HG02885 (cell line): ENCODE results near the gene SLC35G2.
"Not testable (repeated sequence)": the region's sequence is repeated elsewhere in the genome, so short reads cannot be mapped to it uniquely, and the experiment has no call there.

Experiments
- ATAC-seq: cut with Tn5 transposase; IDR thresholded peaks from one replicate; pipeline ENCODE4 v1.9.1; 2021; ENCODE audit warnings: mild to moderate bottlenecking; ENCODE audit not compliant: unreplicated experiment, poor library complexity

The SLC35G2 gene

DNA sequence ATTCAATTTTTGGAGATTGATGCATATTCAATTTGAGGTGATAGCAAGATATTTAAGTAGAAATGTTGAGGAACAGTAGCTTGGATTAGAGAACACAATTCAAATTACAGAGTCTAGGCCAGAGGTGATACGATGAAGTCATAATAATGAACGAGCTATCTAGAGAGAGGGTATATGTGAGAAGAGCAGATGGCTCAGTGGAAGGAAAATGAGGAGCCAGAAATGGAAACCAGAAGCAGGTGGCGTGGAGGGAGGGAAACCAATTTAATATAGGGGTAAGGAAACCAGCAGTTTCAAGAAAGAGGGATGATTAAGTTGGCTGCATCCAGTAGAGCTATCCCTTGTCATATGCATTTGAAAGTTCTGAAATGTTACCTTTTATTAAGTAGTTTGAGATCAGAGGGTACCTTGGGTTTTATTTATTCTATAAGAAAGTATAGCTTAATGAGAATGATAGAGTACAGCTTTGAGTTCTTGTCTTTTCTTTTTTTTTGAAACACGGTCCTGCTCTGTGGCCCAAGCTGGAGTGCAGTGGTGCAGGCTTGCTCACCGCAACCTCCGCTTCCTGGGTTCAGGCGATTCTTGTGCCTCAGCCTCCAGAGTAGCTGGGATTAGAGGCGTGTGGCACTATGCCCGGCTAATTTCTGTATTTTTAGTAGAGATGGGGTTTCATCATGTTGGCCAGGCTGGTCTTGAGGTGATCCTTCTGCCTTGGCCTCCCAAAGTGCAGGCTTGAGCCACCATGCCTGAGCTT, 65.2 kb downstream of the SLC35G2 start:
- no peak for ATAC-seq

DNA sequence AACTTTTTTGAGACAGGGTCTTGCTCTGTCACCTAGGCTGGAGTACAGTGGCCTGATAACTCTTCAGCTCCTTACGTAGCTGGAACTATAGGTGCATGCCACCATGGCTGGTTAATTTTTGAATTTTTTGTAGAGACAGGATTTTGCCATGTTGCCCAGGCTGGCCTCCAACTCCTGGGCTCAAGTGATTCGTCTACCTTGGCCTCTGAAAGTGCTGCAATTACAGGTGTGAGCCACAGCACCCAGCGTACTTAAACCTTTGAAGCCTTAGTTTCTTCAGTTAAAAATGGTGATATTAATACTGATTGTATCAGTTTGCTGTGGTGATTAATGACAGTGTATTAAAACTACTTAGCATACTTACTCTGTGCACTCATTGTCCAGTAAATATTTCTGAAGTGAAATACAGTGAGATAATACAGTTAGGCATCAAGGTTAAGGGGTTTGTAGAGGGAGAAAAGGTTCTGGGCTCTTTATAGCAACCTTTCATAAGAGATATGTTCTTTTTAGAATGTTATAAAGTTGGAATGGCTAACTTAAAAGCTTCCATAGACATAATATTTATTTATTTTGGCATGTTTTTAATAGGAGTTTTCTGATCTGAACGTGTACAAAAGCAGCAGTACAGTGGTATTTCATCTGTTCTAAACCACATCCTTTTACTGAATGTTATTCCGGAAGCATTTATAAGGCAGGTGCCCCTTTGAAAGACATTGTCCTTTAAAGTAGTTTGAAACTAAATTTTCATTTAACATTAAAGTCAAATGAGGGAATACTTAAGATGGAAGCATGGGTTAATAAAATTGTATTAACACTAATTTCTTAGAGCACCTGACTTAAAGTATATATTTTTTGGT, 66.7 kb downstream of the SLC35G2 start:
- ATAC-seq = no peak

- no peak for ATAC-seq
Measured at GRCh38 chr3:136889947-136890346, 71.0 kb downstream of the SLC35G2 start.

- no peak for ATAC-seq
Measured at GRCh38 chr3:136891934-136892855, 73.3 kb downstream of the SLC35G2 start.

- no peak for ATAC-seq
Measured at GRCh38 chr3:136893848-136894443, 75.0 kb downstream of the SLC35G2 start.

GRCh38 chr3:136897171-136897570, 78.2 kb downstream of the SLC35G2 start:
- not testable (repeated sequence) for ATAC-seq

- ATAC-seq = no peak
Measured at GRCh38 chr3:136898549-136898948, 79.6 kb downstream of the SLC35G2 start.

DNA sequence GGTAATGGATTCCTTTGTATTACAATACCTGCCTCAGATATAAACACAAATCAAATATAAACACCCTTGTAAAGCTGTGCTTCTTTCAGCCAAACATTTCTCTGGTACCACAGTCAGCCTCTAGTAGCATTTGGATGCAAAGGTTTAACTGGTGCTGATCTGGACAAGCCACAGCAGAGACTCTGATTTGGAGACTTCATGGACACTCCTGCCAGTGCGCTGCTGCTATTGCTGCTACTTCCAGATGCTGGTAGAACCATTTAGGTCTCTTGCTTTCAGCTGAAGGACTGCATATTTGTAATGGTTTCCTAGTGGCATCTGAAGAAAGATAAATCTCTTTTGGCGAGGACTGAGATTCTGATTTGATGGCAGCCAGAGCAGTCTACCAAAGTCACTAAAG, 80.0 kb downstream of the SLC35G2 start:
- ATAC-seq = no peak

GRCh38 chr3:136899622-136900158, 80.8 kb downstream of the SLC35G2 start:
- ATAC-seq = no peak

DNA sequence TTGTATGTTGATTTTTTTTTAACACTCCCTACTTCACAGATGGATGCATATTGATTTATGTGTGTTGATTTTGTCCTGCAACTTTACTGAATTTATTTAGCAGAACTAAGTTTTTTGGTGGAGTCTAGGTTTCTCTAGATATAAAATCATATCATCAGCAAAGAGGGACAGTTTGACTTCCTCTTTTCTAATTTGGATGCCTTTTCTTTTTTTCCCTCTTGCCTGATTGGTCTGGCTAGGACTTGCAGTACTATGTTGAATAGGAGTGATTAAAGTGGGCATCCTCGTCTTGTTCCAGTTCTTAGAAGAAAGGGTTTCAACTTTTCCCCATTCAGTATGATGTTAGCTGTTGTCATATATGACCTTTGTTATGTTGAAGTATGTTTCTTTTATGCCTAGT, 81.8 kb downstream of the SLC35G2 start:
- ATAC-seq = not testable (repeated sequence)

DNA sequence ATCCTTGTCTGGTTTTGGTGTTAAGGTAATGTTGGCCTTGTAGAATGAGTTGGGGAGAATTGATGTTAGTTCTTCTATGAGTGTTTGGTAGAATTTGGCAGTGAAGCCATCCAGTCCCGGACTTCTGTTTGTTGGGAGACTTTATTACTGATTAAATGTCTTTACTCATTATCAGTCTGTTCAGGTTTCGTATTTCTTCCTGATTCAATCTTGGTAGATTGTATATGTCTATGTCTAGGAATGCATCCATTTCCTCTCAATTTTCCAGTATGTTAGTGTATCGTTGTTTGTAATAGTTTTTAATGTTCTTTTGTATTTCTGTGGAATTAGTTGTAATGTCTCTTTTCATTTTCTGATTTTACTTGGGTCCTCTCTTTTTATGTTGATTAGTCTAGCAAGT, 82.5 kb downstream of the SLC35G2 start:
- ATAC-seq = no peak

DNA sequence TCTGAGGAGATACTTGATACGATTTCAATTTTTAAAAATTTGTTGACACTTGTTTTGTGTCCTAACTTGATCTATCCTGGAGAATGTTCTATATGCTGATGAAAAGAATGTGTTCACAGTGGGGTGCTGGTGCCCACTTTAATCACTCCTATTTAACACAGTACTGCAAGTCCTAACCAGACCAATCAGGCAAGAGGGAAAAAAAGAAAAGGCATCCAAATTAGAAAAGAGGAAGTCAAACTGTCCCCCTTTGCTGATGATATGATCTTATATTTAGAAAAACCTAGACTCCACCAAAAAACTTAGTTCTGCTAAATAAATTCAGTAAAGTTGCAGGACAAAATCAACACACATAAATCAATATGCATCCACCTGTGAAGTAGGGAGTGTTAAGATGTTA, 83.6 kb downstream of the SLC35G2 start:
- not testable (repeated sequence) for ATAC-seq

GRCh38 chr3:136903899-136904298, 85.0 kb downstream of the SLC35G2 start:
- no peak for ATAC-seq

DNA sequence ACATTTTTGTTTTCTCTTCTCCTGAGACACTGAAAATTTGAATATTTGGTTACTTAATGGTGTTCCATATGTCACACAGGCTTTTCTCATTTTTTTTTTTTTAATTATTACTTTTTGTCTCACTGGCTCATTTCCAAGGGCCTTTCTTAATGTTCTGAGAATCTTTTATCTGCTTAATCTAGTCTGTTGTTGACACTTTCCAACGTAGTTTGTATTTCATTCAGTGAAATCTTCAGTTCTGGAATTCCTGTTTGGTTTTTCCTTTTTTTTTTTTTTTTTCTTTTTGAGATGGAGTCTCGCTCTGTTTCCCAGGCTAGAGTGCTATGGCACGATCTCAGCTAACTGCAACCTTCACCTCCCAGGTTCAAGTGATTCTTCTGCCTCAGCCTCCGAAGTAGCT, 85.8 kb downstream of the SLC35G2 start:
- no peak for ATAC-seq
